ENCODE measurements around the gene RFTN1. TPM values are rescaled to one million over a fixed set of nuclear protein-coding genes. Genes with fewer than 3 reads are reported as not detected.

The RFTN1 gene
- total and polyA plus RNA-seq, 3 donors from 2014 or later: 20.8 to 25.7 (median 22.2) TPM

DNA sequence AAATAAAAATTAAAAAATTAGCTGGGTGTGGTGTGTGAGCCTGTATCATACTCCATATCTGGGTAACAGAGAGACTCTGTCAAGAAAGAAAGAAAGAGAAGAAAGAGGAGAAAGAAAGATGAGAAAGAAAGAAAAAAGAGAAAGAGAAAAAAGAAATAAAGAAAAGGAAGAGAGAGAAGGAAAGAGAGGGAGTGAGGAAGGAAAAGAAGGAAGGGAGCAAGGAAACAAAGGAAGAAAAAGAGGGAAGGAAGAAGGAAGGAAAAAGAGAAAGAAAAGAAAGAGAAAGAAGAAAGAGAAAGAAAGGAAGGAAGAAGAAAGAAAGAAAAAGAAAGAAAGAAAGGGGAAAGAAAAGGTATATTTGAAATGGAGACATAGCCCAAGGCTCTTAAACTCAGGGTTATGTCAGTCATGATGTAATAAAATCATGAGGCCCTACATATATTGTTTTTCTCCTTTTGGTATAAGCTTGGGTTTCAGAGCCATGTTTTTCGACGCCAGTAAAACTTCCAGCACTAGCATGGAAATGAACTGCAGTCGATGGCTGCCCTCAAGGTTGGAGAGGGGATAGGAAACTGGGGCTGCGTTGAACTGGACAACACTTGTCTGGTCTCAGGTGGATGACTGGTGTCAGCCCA, 38.0 kb upstream of the RFTN1 start:
- DNase-seq: no peak
- no peaks in the 10 kb centered on the region for H3K36me3 ChIP-seq (ENCODE audit: low read depth, missing control alignments)
- intact Hi-C loops (cut with DNase I; ENCODE audit: low total_unique reads): no loop called here
- WGBS, 2 donors: 75 to 85% methylated on average over 4 of the region's 4 CpGs
- no peaks in the 10 kb centered on the region for H3K4me1 ChIP-seq
- H3K27me3 ChIP-seq: no peaks in the 10 kb centered on the region
- H3K9me3 ChIP-seq: no peaks in the 10 kb centered on the region
- TF ChIP-seq, protein P1, sequence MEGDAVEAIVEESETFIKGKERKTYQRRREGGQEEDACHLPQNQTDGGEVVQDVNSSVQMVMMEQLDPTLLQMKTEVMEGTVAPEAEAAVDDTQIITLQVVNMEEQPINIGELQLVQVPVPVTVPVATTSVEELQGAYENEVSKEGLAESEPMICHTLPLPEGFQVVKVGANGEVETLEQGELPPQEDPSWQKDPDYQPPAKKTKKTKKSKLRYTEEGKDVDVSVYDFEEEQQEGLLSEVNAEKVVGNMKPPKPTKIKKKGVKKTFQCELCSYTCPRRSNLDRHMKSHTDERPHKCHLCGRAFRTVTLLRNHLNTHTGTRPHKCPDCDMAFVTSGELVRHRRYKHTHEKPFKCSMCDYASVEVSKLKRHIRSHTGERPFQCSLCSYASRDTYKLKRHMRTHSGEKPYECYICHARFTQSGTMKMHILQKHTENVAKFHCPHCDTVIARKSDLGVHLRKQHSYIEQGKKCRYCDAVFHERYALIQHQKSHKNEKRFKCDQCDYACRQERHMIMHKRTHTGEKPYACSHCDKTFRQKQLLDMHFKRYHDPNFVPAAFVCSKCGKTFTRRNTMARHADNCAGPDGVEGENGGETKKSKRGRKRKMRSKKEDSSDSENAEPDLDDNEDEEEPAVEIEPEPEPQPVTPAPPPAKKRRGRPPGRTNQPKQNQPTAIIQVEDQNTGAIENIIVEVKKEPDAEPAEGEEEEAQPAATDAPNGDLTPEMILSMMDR (IDR thresholded peaks at IDR 0.05): no peak
- no peak for TF ChIP-seq POLR2A (IDR thresholded peaks at IDR 0.05)
- H3K4me3 ChIP-seq: no peak overlapping the region
- no peak overlapping the region for H3K27ac ChIP-seq

- Histone ChIP-seq H3K27ac (no peak overlapping the region), H3K4me3 (no peak overlapping the region)
These were observed 37.3 kb upstream of the RFTN1 start for GRCh38 chr3:16550676-16551341.

DNA sequence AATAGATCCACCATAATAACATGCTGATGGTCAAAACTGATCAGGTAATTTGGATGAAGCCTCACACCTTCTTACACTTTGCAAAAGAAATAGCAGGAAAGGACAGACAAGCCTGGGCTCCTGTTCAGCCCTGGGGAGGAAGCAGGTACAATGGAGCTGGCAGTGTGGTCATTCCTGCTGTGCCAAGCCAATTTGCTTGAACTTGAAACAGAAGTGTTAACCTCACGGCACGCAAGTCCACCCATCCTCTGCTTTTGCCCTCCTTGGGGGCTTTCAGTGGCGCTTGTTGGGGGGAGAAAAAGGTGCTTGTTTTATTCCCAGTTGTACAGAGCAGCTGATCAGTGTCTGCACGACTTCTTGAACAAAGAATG, 36.8 kb upstream of the RFTN1 start:
- intact Hi-C loops (cut with DNase I; ENCODE audit: low total_unique reads): no loop called here
- H3K36me3 ChIP-seq (ENCODE audit: low read depth, missing control alignments): no peaks in the 10 kb centered on the region
- no peaks in the 10 kb centered on the region for H3K4me1 ChIP-seq
- no peak overlapping the region for H3K27ac ChIP-seq
- H3K4me3 ChIP-seq: no peak overlapping the region
- WGBS, 2 donors: 44 to 55% methylated on average over 4 of the region's 4 CpGs
- TF ChIP-seq, protein P1 (IDR thresholded peaks at IDR 0.05): no peak
- no peak for TF ChIP-seq POLR2A (IDR thresholded peaks at IDR 0.05)
- DNase-seq: no peak
- no peaks in the 10 kb centered on the region for H3K27me3 ChIP-seq
- no peaks in the 10 kb centered on the region for H3K9me3 ChIP-seq

More at GRCh38 chr3:16550676-16551341, 37.3 kb upstream of the RFTN1 start:
- no peak for TF ChIP-seq POLR2A (IDR thresholded peaks at IDR 0.05)
- TF ChIP-seq, protein P1 (IDR thresholded peaks at IDR 0.05): peak; percentile 81 to 88 (median 84)
- Histone ChIP-seq H3K9me3 (no peaks in the 10 kb centered on the region), H3K36me3 (ENCODE audit: low read depth, missing control alignments) (no peaks in the 10 kb centered on the region), H3K4me1 (no peaks in the 10 kb centered on the region), H3K27me3 (no peaks in the 10 kb centered on the region)
- peak; percentile 81 for DNase-seq
- 31 to 41% methylated on average over 7 of the region's 7 CpGs for WGBS, 2 donors
- intact Hi-C loops (cut with DNase I; ENCODE audit: low total_unique reads): no loop called here

DNA sequence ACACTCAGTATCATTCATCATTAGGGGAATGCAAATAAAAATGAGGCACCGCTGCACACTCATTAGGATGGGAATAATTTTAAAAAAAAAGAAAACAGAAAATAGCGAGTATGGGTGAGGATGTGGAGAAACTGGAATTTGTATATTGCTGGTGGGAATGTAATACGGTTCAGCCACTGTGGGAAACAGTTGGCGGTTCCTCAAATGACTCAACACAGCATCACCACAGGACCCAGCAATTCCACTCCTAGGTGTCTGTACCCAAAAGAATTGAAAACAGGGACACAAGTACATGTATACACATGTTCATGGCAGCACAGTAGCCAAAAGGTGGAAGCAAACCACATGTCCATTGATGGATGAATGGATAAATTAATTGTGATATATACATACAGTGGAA, 35.2 kb upstream of the RFTN1 start:
- Histone ChIP-seq H3K27me3 (no peaks in the 10 kb centered on the region), H3K27ac (no peak overlapping the region), H3K4me3 (no peak overlapping the region), H3K36me3 (ENCODE audit: low read depth, missing control alignments) (no peaks in the 10 kb centered on the region), H3K4me1 (no peaks in the 10 kb centered on the region), H3K9me3 (no peaks in the 10 kb centered on the region)
- WGBS, 2 donors: 86 to 93% methylated on average over 4 of the region's 4 CpGs
- intact Hi-C loops (cut with DNase I; ENCODE audit: low total_unique reads): loop anchor here (10.0 kb wide), 1 partner anchor 264 kb away; no protein-coding TSS in a partner anchor
- TF ChIP-seq, protein P1 (IDR thresholded peaks at IDR 0.05): no peak
- TF ChIP-seq POLR2A (IDR thresholded peaks at IDR 0.05): no peak
- DNase-seq: no peak

Data from testis (tissue), 3 donors.